B cell (primary cell): ENCODE data around the gene TMEM151A. TPM values are rescaled to one million over a fixed set of nuclear protein-coding genes. Genes with fewer than 3 reads are reported as not detected.

Experiments used
- ATAC-seq: fragments of 200-7000 bp; cut with Tn5 transposase; one replicate; pipeline ENCODE4 v1.10.0; 2021; ENCODE audit warnings: low read depth, mild to moderate bottlenecking, moderate number of reproducible peaks, moderate library complexity
- CTCF ChIA-PET: fragments of 350-600 bp; sonication (Branson Sonifier 250); formaldehyde crosslinking; loops from one replicate; lab custom pipeline; 2021; ENCODE audit warnings: antibody characterized with exemption, inconsistent platforms; lab: Charles Lee
- POLR2A ChIA-PET: fragments of 350-600 bp; sonication (Branson Sonifier 250); formaldehyde crosslinking; loops from one replicate; lab custom pipeline; 2021; ENCODE audit warnings: antibody characterized with exemption; lab: Charles Lee
- DNase-seq: peaks from one replicate; pipeline ENCODE4 v3.0.0; 2013
- H2AFZ ChIP-seq: 2 replicates; pipeline ENCODE4 v1.6.1; 2012; ENCODE audit warnings: mild to moderate bottlenecking, low read depth, low read length; ENCODE audit not compliant: insufficient read depth, poor library complexity, severe bottlenecking
- H3K27ac ChIP-seq, 2 donors: 1 replicate in 1 of 2; 2 replicates in 1 of 2; pipeline ENCODE4 v1.5.1; 2012 to 2013; ENCODE audit warnings: low read length in 2 of 2, mild to moderate bottlenecking in 2 of 2, moderate library complexity in 1 of 2
- H3K27me3 ChIP-seq, 4 experiments: fragments of 200-600 bp in 1 of 4; sonication (generic) in 1 of 4; replicated peaks in 1 of 4; 1 replicate in 2 of 4; 2 replicates in 2 of 4; pipeline versions ENCODE4 v1.6.1 to v1.7.0; 2013 to 2016; ENCODE audit warnings: low read length in 3 of 4, mild to moderate bottlenecking in 2 of 4, mixed read lengths in 1 of 4, moderate library complexity in 1 of 4; ENCODE audit not compliant: insufficient read depth in 4 of 4, control insufficient read depth in 3 of 4; ENCODE audit errors: control extremely low read depth in 1 of 4
- H3K36me3 ChIP-seq, 2 experiments: replicated peaks in 1 of 2; 1 replicate in 1 of 2; 2 replicates in 1 of 2; pipeline versions ENCODE4 v1.6.1 to v1.7.1; 2013; ENCODE audit warnings: low read length in 1 of 2; ENCODE audit not compliant: insufficient read depth in 2 of 2, control insufficient read depth in 1 of 2; ENCODE audit errors: control extremely low read depth in 1 of 2, extremely low read depth in 1 of 2
- H3K4me1 ChIP-seq, 2 donors: fragments of 200-600 bp in 1 of 2; sonication (generic) in 1 of 2; 1 replicate in 1 of 2; 2 replicates in 1 of 2; pipeline versions ENCODE4 v1.5.1 to v1.6.1; 2013 to 2017; ENCODE audit warnings: low read length in 2 of 2; ENCODE audit not compliant: control insufficient read depth in 2 of 2, insufficient read depth in 2 of 2
- H3K4me2 ChIP-seq: replicated peaks from 2 replicates; pipeline ENCODE3; 2012; ENCODE audit warnings: mild to moderate bottlenecking, low read depth, low read length; ENCODE audit not compliant: poor library complexity, severe bottlenecking
- H3K4me3 ChIP-seq, 5 experiments: fragments of 200-600 bp in 1 of 5; sonication (generic) in 1 of 5; 1 replicate in 3 of 5; 2 replicates in 2 of 5; pipeline versions ENCODE4 v1.5.1 to v1.7.0; 2011 to 2016; ENCODE audit warnings: low read length in 4 of 5, mild to moderate bottlenecking in 4 of 5, low read depth in 2 of 5, control low read depth in 1 of 5, moderate library complexity in 1 of 5; ENCODE audit not compliant: insufficient read depth in 1 of 5; ENCODE audit errors: control extremely low read depth in 1 of 5, extremely low read depth in 1 of 5
- H3K79me2 ChIP-seq: fragments of 200-600 bp; sonication (generic); one replicate; pipeline ENCODE4 v1.6.0; 2016; ENCODE audit warnings: low read length; ENCODE audit not compliant: control insufficient read depth, insufficient read depth
- H3K9ac ChIP-seq: fragments of 200-600 bp; sonication (generic); 2 replicates; pipeline ENCODE4 v1.6.1; 2017; ENCODE audit warnings: mild to moderate bottlenecking, low read length, moderate library complexity
- H3K9me3 ChIP-seq, 3 donors: one replicate each; pipeline versions ENCODE4 v1.6.1 to v1.7.1; 2013; ENCODE audit warnings: low read length in 2 of 3; ENCODE audit not compliant: control insufficient read depth in 2 of 3, insufficient read depth in 1 of 3; ENCODE audit errors: control extremely low read depth in 1 of 3
- H4K20me1 ChIP-seq: 2 replicates; pipeline ENCODE4 v1.6.0; 2012; ENCODE audit warnings: mild to moderate bottlenecking, low read length; ENCODE audit not compliant: insufficient read depth, control insufficient read depth, poor library complexity, severe bottlenecking
- H3K27ac Mint-ChIP-seq: one replicate; pipeline ENCODE4 v1.8.0; 2021; ENCODE audit warnings: mixed read lengths
- H3K27me3 Mint-ChIP-seq: one replicate; pipeline ENCODE4 v1.8.0; 2021; ENCODE audit warnings: mixed read lengths
- H3K4me1 Mint-ChIP-seq: one replicate; pipeline ENCODE4 v1.8.0; 2021; ENCODE audit warnings: mixed read lengths
- H3K4me3 Mint-ChIP-seq: one replicate; pipeline ENCODE4 v1.8.0; 2021; ENCODE audit warnings: mixed read lengths
- H3K9me3 Mint-ChIP-seq: one replicate; pipeline ENCODE4 v1.8.0; 2022; ENCODE audit warnings: mixed read lengths; ENCODE audit not compliant: insufficient read depth
- EZH2 ChIP-seq: IDR thresholded peaks from 2 replicates; pipeline ENCODE4 v1.6.1; 2012; ENCODE audit warnings: borderline replicate concordance, low read depth, mild to moderate bottlenecking, moderate library complexity, low read length; ENCODE audit not compliant: insufficient read depth, poor library complexity, severe bottlenecking
- WGBS: methylation state at CpG from one replicate; pipeline ENCODE4 v1.1.5; 2013; ENCODE audit warnings: missing lambda C conversion rate; ENCODE audit not compliant: insufficient coverage; 5-methylcytosine and 5-hydroxymethylcytosine counted together
- intact Hi-C: fragments of 100-400 bp; cut with micrococcal nuclease; formaldehyde crosslinking; loops from one replicate; pipeline ENCODE4 v1.10.0; 2022
- polyA plus RNA-seq: library from polyadenylated mRNA; depleted of rRNA; stranded (reverse); fragments of >200 nt; gene quantifications from 2 replicates; pipeline ENCODE4 v1.2.3, GENCODE V29; 2012
- total RNA-seq, 2 donors: library from RNA; stranded (reverse); fragments of 120-200 nt in 1 of 2; gene quantifications; 1 replicate in 1 of 2; 2 replicates in 1 of 2; pipeline versions ENCODE4 v1.2.3 to v1.2.4, GENCODE V29; 2013 to 2022
- TF ChIP-seq, protein P1 (sequence below): fragments of 200-600 bp; IDR thresholded peaks from one replicate; pipeline ENCODE4 v1.8.0; 2022; ENCODE audit warnings: antibody characterized with exemption, mild to moderate bottlenecking

Gene TMEM151A
- total and polyA plus RNA-seq, 2 donors (not counting 1 experiment from before 2014, with no cell fraction given), result 0.17 to 1.1 TPM

DNA sequence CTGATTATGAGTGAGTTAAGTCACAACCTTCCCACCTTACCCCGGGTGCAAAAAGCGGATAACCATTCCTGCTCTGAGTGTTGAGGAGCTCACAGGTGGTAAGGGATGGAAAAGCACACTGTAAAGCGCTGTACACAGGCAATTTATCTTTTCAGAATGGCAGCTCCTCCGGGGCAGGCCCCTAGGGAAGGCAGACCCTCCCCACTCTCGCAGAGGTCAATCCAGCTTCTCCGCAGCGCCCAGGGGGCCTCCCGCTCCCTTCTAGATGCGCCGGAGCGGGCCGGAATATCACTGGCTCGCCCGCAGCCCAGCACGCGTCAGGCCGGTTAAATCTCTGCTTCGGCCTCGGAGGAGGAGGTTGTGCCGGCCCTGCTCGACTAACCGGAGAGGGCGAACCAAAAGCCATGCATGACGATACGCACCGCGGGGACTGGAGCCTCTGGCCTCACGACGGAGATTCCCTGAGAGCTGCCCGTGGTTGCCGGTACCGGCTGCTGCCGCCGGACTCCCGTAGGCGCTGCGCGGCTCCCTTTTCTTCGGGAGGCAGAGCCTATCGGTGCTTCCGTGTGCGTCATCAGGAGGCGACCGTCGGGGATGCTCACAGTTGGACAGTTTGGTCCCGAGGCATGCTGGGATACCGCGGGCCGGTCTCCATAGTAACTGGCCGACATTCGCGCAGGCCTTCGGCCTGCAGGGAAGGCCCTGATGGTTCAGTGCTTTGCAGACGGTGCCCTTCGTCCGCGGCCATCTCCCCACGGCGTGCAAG is 53.0 kb downstream of the TMEM151A start, which contains the start of gene BRMS1:
TSS of gene BRMS1 (minus strand) at position 555 of the 766 bp plus-strand sequence. CDS start 2,870 bp downstream, outside the sequence.
- Histone ChIP-seq H3K9me3 (no peaks in the 10 kb centered on the region), H3K9ac (peak within 1 kb of the TSS; percentile 91), H3K4me1 (peaks cover 19 to 44% of the 10 kb centered on the region in 2 donors), H3K4me2 (peak within 1 kb of the TSS; percentile 90), H3K36me3 (peaks cover 0 to 26% of the 10 kb centered on the region in 2 experiments), H3K27me3 (no peaks in the 10 kb centered on the region), H4K20me1 (peaks cover 50% of the 10 kb centered on the region), H3K4me3 (peak within 1 kb of the TSS; percentile 74 to 92 (median 84)), H3K27ac (peak within 1 kb of the TSS; percentile 75 to 86), H3K79me2 (peaks cover 31% of the 10 kb centered on the region), H2AFZ (peak within 1 kb of the TSS; percentile 82)
- under 1% methylated on average over 58 of the region's 59 CpGs for WGBS
- no peak for TF ChIP-seq EZH2
- TF ChIP-seq, protein P1, sequence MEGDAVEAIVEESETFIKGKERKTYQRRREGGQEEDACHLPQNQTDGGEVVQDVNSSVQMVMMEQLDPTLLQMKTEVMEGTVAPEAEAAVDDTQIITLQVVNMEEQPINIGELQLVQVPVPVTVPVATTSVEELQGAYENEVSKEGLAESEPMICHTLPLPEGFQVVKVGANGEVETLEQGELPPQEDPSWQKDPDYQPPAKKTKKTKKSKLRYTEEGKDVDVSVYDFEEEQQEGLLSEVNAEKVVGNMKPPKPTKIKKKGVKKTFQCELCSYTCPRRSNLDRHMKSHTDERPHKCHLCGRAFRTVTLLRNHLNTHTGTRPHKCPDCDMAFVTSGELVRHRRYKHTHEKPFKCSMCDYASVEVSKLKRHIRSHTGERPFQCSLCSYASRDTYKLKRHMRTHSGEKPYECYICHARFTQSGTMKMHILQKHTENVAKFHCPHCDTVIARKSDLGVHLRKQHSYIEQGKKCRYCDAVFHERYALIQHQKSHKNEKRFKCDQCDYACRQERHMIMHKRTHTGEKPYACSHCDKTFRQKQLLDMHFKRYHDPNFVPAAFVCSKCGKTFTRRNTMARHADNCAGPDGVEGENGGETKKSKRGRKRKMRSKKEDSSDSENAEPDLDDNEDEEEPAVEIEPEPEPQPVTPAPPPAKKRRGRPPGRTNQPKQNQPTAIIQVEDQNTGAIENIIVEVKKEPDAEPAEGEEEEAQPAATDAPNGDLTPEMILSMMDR, result peak; percentile 16
- peak within 1 kb of the TSS; percentile 96 for H3K27ac Mint-ChIP-seq
- ChIA-PET CTCF (interaction anchor here (0.8 to 5.2 kb wide), 14 partner anchors 9 to 713 kb away, joined by 3 to 44 read pairs (median 3); partner anchors contain the start of genes BBS1, CD248 and RIN1), POLR2A (interaction anchor here (0.6 to 2.2 kb wide), 2 partner anchors 28 to 33 kb away, joined by 7 to 12 read pairs; partner anchors contain the start of gene CD248)
- intact Hi-C loops, result loop anchor here (1.0 to 5.0 kb wide), 5 partner anchors 16 to 76 kb away; partner anchors contain the start of genes RAB1B and SLC29A2
- DNase-seq (peak; percentile 96), ATAC-seq (peak; percentile 85)
- H3K27me3 Mint-ChIP-seq, result no peaks in the 10 kb centered on the region
- H3K4me3 Mint-ChIP-seq, result peak within 1 kb of the TSS; percentile 97
- H3K4me1 Mint-ChIP-seq, result peaks cover 47% of the 10 kb centered on the region
- no peaks in the 10 kb centered on the region for H3K9me3 Mint-ChIP-seq
